Upper lobe of right lung (tissue), 1 donor: Measurements from ENCODE around the gene RASGRF1. TPM values are rescaled to one million over a fixed set of nuclear protein-coding genes. Genes with fewer than 3 reads are reported as not detected.

ENCODE experiments used
- ATAC-seq: fragments of 200-7000 bp; cut with Tn5 transposase; one replicate; pipeline ENCODE4 v1.9.1; 2020; ENCODE audit warnings: mild to moderate bottlenecking, moderate library complexity
- DNase-seq: peaks from one replicate; pipeline ENCODE4 v3.0.0-alpha.2; 2020
- H3K27ac ChIP-seq: fragments of 200-600 bp; one replicate; pipeline ENCODE4 v1.8.0; 2022
- H3K27me3 ChIP-seq: fragments of 200-600 bp; one replicate; pipeline ENCODE4 v1.8.0; 2022; ENCODE audit warnings: mild to moderate bottlenecking
- H3K36me3 ChIP-seq: fragments of 200-600 bp; one replicate; pipeline ENCODE4 v1.8.0; 2022
- H3K4me1 ChIP-seq: fragments of 200-600 bp; one replicate; pipeline ENCODE4 v1.8.0; 2022
- H3K4me3 ChIP-seq: fragments of 200-600 bp; one replicate; pipeline ENCODE4 v1.8.0; 2022; ENCODE audit warnings: mild to moderate bottlenecking
- H3K9me3 ChIP-seq: fragments of 200-600 bp; one replicate; pipeline ENCODE4 v1.8.0; 2022
- CTCF ChIP-seq: fragments of 200-600 bp; IDR thresholded peaks from one replicate; pipeline ENCODE4 v1.8.0; 2022; ENCODE audit warnings: antibody characterized with exemption
- intact Hi-C: fragments of 100-400 bp; cut with DNase I; formaldehyde crosslinking; loops from one replicate; pipeline ENCODE4 v1.11.0; 2022
- total RNA-seq: library from RNA; stranded (reverse); fragmentation: NEBNext Ultra II Directional; extraction: Animal tissue kit (Norgen Biotek cat#: 25700); gene quantifications from one replicate; pipeline ENCODE4 v1.2.1, GENCODE V29; 2021
- donor health status: DM: no; HTN: yes; CAD: no; lungs with severe emphysema.

The RASGRF1 gene
- total RNA-seq, 1 donor from 2014 or later, result 105 TPM

GRCh38 chr15:79046691-79047404 lies 43.7 kb downstream of the RASGRF1 start:
- DNase-seq (peak; percentile 47), ATAC-seq (no peak)
- intact Hi-C loops, result no loop called here
- H3K4me1 ChIP-seq, result no peaks in the 10 kb centered on the region
- no peak overlapping the region for H3K4me3 ChIP-seq
- H3K36me3 ChIP-seq, result no peaks in the 10 kb centered on the region
- no peak overlapping the region for H3K27ac ChIP-seq
- H3K9me3 ChIP-seq, result peaks cover 4% of the 10 kb centered on the region
- TF ChIP-seq CTCF, result no peak
- H3K27me3 ChIP-seq, result no peaks in the 10 kb centered on the region

DNA sequence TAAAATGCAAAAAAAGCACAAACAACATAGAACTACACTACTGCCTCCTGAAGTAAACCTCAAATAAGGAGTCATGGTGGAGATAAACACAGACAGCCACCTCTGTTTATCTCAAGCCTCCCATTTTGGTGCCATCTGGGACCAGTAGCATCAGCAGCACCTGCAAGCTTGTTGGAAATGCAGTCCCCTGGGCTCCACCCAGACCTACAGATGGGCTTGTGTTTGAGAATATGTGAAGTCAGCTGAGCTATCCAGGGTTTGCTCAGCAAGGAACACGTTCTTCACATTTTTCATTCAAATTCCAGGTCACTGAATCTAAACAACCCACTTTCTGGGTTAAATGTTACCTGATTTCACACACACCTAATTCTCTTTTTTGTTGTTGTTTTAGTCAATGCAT lies 45.5 kb downstream of the RASGRF1 start:
- Histone ChIP-seq H3K9me3 (peaks cover 4% of the 10 kb centered on the region), H3K27ac (no peak overlapping the region), H3K4me3 (no peak overlapping the region), H3K4me1 (no peaks in the 10 kb centered on the region), H3K27me3 (no peaks in the 10 kb centered on the region), H3K36me3 (no peaks in the 10 kb centered on the region)
- no peak for DNase-seq
- TF ChIP-seq CTCF, result no peak
- intact Hi-C loops, result no loop called here
- no peak for ATAC-seq

DNA sequence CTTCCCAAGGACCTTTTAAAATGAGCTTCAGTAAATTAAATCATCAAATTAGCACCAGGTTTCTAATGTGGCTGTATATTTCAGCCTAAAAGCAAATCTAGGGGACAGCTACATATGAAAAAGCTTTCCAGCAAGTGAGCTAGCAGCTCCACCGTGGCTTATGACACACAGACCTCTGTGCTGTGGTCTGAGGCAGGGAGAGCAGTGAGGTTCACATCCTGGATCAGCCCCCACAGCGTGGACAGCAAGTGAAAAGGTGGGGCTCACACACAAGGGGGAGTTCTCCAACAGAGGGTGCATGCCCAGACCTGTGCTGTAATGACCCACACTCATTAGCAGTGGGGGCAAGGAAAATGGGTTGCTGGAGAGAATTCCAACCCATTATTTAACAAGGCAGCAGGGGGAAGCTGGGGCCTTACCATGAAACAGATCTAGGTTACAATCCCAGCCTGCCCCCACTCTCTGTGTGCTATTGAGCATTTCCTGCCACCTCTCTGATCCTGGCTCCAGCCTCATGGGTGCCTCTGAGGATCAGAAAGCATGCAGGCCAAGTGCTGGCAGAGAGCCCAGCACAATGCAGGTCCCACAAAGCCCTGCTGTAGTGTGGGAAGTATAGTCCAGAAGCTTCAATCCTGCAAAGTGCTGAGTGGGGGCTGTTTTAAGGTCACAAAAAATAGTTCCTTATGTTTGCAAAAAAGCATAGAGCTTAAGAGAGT lies 48.2 kb downstream of the RASGRF1 start:
- no peak for TF ChIP-seq CTCF
- no peak overlapping the region for H3K27ac ChIP-seq
- no peaks in the 10 kb centered on the region for H3K4me1 ChIP-seq
- no peaks in the 10 kb centered on the region for H3K27me3 ChIP-seq
- ATAC-seq (no peak), DNase-seq (no peak)
- intact Hi-C loops, result no loop called here
- H3K9me3 ChIP-seq, result peaks cover 4% of the 10 kb centered on the region
- no peaks in the 10 kb centered on the region for H3K36me3 ChIP-seq
- no peak overlapping the region for H3K4me3 ChIP-seq

GRCh38 chr15:79041601-79042168 lies 48.9 kb downstream of the RASGRF1 start:
- no peak overlapping the region for H3K4me3 ChIP-seq
- no peaks in the 10 kb centered on the region for H3K4me1 ChIP-seq
- no peak for TF ChIP-seq CTCF
- ATAC-seq, result no peak
- no peaks in the 10 kb centered on the region for H3K36me3 ChIP-seq
- intact Hi-C loops, result no loop called here
- no peak for DNase-seq
- H3K27me3 ChIP-seq, result no peaks in the 10 kb centered on the region
- peaks cover 4% of the 10 kb centered on the region for H3K9me3 ChIP-seq
- H3K27ac ChIP-seq, result no peak overlapping the region

DNA sequence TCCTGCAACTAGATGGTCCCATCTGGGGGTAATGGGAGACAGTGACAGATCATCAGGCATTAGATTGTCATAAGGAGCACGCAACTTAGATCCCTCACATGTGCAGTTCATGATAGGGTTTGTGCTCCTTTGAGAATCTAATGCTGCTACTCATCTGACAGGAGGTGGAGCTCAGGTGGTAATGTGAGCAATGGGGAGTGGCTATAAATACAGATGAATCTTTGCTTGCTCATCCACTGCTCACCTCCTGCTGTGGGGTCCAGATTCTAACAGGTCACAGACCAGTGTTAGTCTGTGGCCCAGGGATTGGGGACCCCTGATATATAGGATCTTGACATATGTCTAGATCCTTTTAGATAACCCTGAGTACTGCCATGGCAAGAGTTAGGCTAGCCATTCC lies 52.7 kb downstream of the RASGRF1 start:
- no peaks in the 10 kb centered on the region for H3K36me3 ChIP-seq
- H3K4me3 ChIP-seq, result no peak overlapping the region
- intact Hi-C loops, result no loop called here
- TF ChIP-seq CTCF, result no peak
- H3K27me3 ChIP-seq, result no peaks in the 10 kb centered on the region
- ATAC-seq (no peak), DNase-seq (no peak)
- H3K4me1 ChIP-seq, result no peaks in the 10 kb centered on the region
- no peak overlapping the region for H3K27ac ChIP-seq
- peaks cover under 1% of the 10 kb centered on the region for H3K9me3 ChIP-seq
